ENCODE data around the gene SAMD14. TPM values are rescaled to one million over a fixed set of nuclear protein-coding genes. Genes with fewer than 3 reads are reported as not detected.

Gene SAMD14
- total and polyA plus RNA-seq, 2 experiments from 2014 or later = 0.70 to 4.7 TPM

- ATAC-seq (no peak), DNase-seq (ENCODE audit: low spot score) (no peak)
- Mint-ChIP-seq H3K4me1 (peaks cover 29% of the 10 kb centered on the region), H3K27ac (no peak overlapping the region), H3K27me3 (ENCODE audit: insufficient read depth, low read depth, poor library complexity) (peaks cover 17% of the 10 kb centered on the region), H3K36me3 (ENCODE audit: low read depth) (no peaks in the 10 kb centered on the region), H3K9me3 (no peaks in the 10 kb centered on the region; the same call in 2 of the 3 replicates), H3K4me3 (no peak overlapping the region)
- Histone ChIP-seq H3K4me3 (no peak overlapping the region), H3K27ac (ENCODE audit: low read depth) (no peak overlapping the region), H3K4me2 (no peak overlapping the region), H4K20me1 (replicated peaks; ENCODE audit: insufficient read depth) (no peaks in the 10 kb centered on the region), H3K4me1 (ENCODE audit: insufficient read depth) (peaks cover 13% of the 10 kb centered on the region), H3K79me2 (replicated peaks; ENCODE audit: insufficient read depth) (no peaks in the 10 kb centered on the region), H2AFZ (no peak overlapping the region), H3K27me3 (ENCODE audit: insufficient read depth) (peaks cover 14% of the 10 kb centered on the region; the same call in 1 of the 2 replicates), H3K36me3 (ENCODE audit: insufficient read depth) (no peaks in the 10 kb centered on the region), H3K9me2 (ENCODE audit: insufficient read depth) (no peaks in the 10 kb centered on the region), H3F3A (replicated peaks; ENCODE audit: low read depth) (no peaks in the 10 kb centered on the region; the same call in 1 of the 2 replicates)
- TF ChIP-seq CTCF (conservative IDR thresholded peaks at IDR 0.05; ENCODE audit: low read depth in 2 of 2) (no peak), STAT1 (IDR thresholded peaks at IDR 0.05; ENCODE audit: unreplicated experiment) (no peak), ZNF331 (CRISPR knock-in tag; IDR thresholded peaks at IDR 0.05; ENCODE audit: low read depth) (no peak), ZNF114 (CRISPR knock-in tag; IDR thresholded peaks at IDR 0.05) (no peak), JUNB (IDR thresholded peaks at IDR 0.05; ENCODE audit: unreplicated experiment) (no peak), NANOG (IDR thresholded peaks at IDR 0.05; ENCODE audit: borderline replicate concordance) (no peak), CREB1 (CRISPR knock-in tag; IDR thresholded peaks at IDR 0.05; ENCODE audit: low read depth) (no peak), EZH2phosphoT487 (IDR thresholded peaks at IDR 0.05; ENCODE audit: unreplicated experiment) (no peak), REST (IDR thresholded peaks at IDR 0.05; ENCODE audit: unreplicated experiment) (no peak), POLR2AphosphoS5 (IDR thresholded peaks at IDR 0.05; ENCODE audit: low read depth) (no peak), EZH2 (IDR thresholded peaks at IDR 0.05; ENCODE audit: low read depth, unreplicated experiment) (no peak), ZNF462 (CRISPR knock-in tag; IDR thresholded peaks at IDR 0.05) (no peak), ETS1 (IDR thresholded peaks at IDR 0.05) (no peak)
Observed at GRCh38 chr17:50165066-50165465, 35.1 kb upstream of the SAMD14 start.

Measured in GM23338 (cell line).